NCI-H1105 (cell line): ENCODE measurements around the gene TXNRD2.

ENCODE experiments used
- DNase-seq: peaks from one replicate; lab custom pipeline; 2025; lab: John Stamatoyannopoulos, UW

TXNRD2 gene

GRCh38 chr22:19979712-19980493 is 38.3 kb upstream of the TXNRD2 start:
- DNase-seq: no peak

GRCh38 chr22:19978748-19979147 is 37.1 kb upstream of the TXNRD2 start:
- no peak for DNase-seq

- DNase-seq: no peak
Observed at GRCh38 chr22:19977296-19978243, 36.0 kb upstream of the TXNRD2 start.

GRCh38 chr22:19976671-19977070 is 35.1 kb upstream of the TXNRD2 start:
- no peak for DNase-seq

GRCh38 chr22:19975707-19976035 is 34.1 kb upstream of the TXNRD2 start:
- DNase-seq: no peak

- DNase-seq: no peak
Observed at GRCh38 chr22:19974935-19975706, 33.5 kb upstream of the TXNRD2 start.

GRCh38 chr22:19974268-19974861 is 32.7 kb upstream of the TXNRD2 start:
- no peak for DNase-seq

GRCh38 chr22:19973551-19974267 is 32.1 kb upstream of the TXNRD2 start:
- DNase-seq: no peak

- DNase-seq: no peak
Observed at GRCh38 chr22:19972652-19973550, 31.3 kb upstream of the TXNRD2 start.

- no peak for DNase-seq
Observed at GRCh38 chr22:19972251-19972650, 30.6 kb upstream of the TXNRD2 start.

GRCh38 chr22:19971276-19972124 is 29.9 kb upstream of the TXNRD2 start:
- no peak for DNase-seq

- peak; percentile 13 for DNase-seq
Observed at GRCh38 chr22:19970479-19971275, 29.1 kb upstream of the TXNRD2 start.

- DNase-seq: no peak
Observed at GRCh38 chr22:19970031-19970478, 28.4 kb upstream of the TXNRD2 start.

GRCh38 chr22:19969141-19969928 is 27.7 kb upstream of the TXNRD2 start:
- DNase-seq: no peak

GRCh38 chr22:19968450-19968891 is 26.9 kb upstream of the TXNRD2 start:
- no peak for DNase-seq

- no peak for DNase-seq
Observed at GRCh38 chr22:19967850-19968449, 26.3 kb upstream of the TXNRD2 start.
